ENCODE data around the gene MED12. TPM values are rescaled to one million over a fixed set of nuclear protein-coding genes. Genes with fewer than 3 reads are reported as not detected.

MED12 gene
- total and polyA plus RNA-seq, 10 of the 15 experiments (the other 5 are each of a cell fraction or from before 2014, with no cell fraction given) = 0.68 to 28.5 (median 13.7) TPM

DNA sequence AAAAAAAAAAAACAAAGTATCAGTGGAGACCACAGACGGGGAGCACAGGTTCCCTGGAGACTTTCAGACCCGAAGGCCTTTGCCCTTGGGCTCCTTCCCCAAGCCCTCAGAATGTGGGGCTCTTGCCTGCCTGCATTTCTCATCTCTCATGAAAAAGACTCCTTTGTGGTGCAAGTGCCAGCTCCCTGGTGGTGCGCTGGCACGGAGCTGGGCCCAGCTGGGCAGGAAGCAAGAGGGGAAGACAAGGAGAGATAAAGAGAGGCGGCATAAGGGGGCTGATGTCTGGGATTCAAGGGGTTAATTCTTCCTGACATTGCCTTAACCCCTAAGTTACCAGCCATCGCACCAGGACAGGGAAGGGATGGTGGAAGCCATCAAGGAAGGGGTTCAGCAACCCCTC is 48.1 kb downstream of the MED12 start:
- Histone ChIP-seq H4K20me1 (ENCODE audit: control insufficient read depth, insufficient read depth) (no peaks in the 10 kb centered on the region), H3K4me1 (ENCODE audit: control insufficient read depth, insufficient read depth, low read length) (no peaks in the 10 kb centered on the region), H3K4me3 (no peak overlapping the region), H3K36me3 (ENCODE audit: control insufficient read depth in 2 of 2, insufficient read depth in 2 of 2, low read length in 1 of 2) (no peaks in the 10 kb centered on the region; a peak in 3 of 4 replicates), H2AFZ (ENCODE audit: control insufficient read depth, low read depth, low read length) (no peak overlapping the region), H3K9ac (ENCODE audit: control insufficient read depth, insufficient read depth, low read length) (no peak overlapping the region), H3K79me2 (ENCODE audit: control insufficient read depth, insufficient read depth, low read length) (no peaks in the 10 kb centered on the region), H3K27ac (ENCODE audit: control insufficient read depth, insufficient read depth) (no peak overlapping the region), H3K4me2 (ENCODE audit: control insufficient read depth, insufficient read depth) (no peak overlapping the region), H3K9me3 (replicated peaks; ENCODE audit: control insufficient read depth, insufficient read depth, low read length) (no peaks in the 10 kb centered on the region), H3K27me3 (replicated peaks in 1 of 2; ENCODE audit: control insufficient read depth in 2 of 2, insufficient read depth in 2 of 2, low read length in 1 of 2) (no peaks in the 10 kb centered on the region)
- ChIA-PET POLR2A (no interaction called here), RAD21 (ENCODE audit: unreplicated experiment) (no interaction called here), SMC1A (ENCODE audit: uncharacterized antibody, unreplicated experiment) (no interaction called here), CTCF (interaction anchor here (1.2 kb wide), 1 partner anchor 12 kb away, joined by 3 read pairs; no protein-coding TSS in a partner anchor)
- TF ChIP-seq BRCA1 (IDR thresholded peaks at IDR 0.05; ENCODE audit: low read depth, low read length) = no peak
- TF ChIP-seq IRF5 (IDR thresholded peaks at IDR 0.05; ENCODE audit: borderline replicate concordance) = no peak
- TF ChIP-seq TBL1XR1 (IDR thresholded peaks at IDR 0.05; ENCODE audit: low read depth, low read length) = no peak
- no peak for TF ChIP-seq MTA2 (IDR thresholded peaks at IDR 0.05; ENCODE audit: low read depth)
- TF ChIP-seq NKRF (conservative IDR thresholded peaks at IDR 0.05) = no peak
- TF ChIP-seq ATF2 (IDR thresholded peaks at IDR 0.05; ENCODE audit: low read length) = no peak
- TF ChIP-seq CUX1 (IDR thresholded peaks at IDR 0.05; ENCODE audit: insufficient replicate concordance, low read depth, low read length) = no peak
- TF ChIP-seq GATAD2B (conservative IDR thresholded peaks at IDR 0.05; ENCODE audit: low read depth) = no peak
- no peak for TF ChIP-seq FOXM1 (IDR thresholded peaks at IDR 0.05; ENCODE audit: low read depth, low read length)
- no peak for TF ChIP-seq CBX5 (IDR thresholded peaks at IDR 0.05; ENCODE audit: low read depth)
- no peak for TF ChIP-seq FOS (IDR thresholded peaks at IDR 0.05; ENCODE audit: borderline replicate concordance, extremely low read depth, insufficient read length)
- no peak for TF ChIP-seq EED (IDR thresholded peaks at IDR 0.05; ENCODE audit: low read depth)
- TF ChIP-seq JUNB (IDR thresholded peaks at IDR 0.05) = no peak
- no peak for TF ChIP-seq CHD2 (IDR thresholded peaks at IDR 0.05; ENCODE audit: borderline replicate concordance, low read depth, low read length)
- TF ChIP-seq SMARCA5 (IDR thresholded peaks at IDR 0.05) = no peak
- no peak for TF ChIP-seq RB1 (IDR thresholded peaks at IDR 0.05; ENCODE audit: borderline replicate concordance)
- ATAC-seq = no peak
- intact Hi-C loops (cut with micrococcal nuclease; ENCODE audit: unreplicated experiment) (no loop called here), in situ Hi-C loops (cut with MboI) (no loop called here)
- BruUV-seq (replicated peaks) = no TSS peak
- WGBS (ENCODE audit: insufficient coverage, insufficient replicate concordance, low lambda C conversion rate, missing lambda C conversion rate) = 60% methylated on average over 6 of the region's 6 CpGs
- no peak for FAIRE-seq
- DNase-seq (ENCODE audit: low read depth, low spot score) = no peak
